ENCODE results near the gene PDIA5.

DNA sequence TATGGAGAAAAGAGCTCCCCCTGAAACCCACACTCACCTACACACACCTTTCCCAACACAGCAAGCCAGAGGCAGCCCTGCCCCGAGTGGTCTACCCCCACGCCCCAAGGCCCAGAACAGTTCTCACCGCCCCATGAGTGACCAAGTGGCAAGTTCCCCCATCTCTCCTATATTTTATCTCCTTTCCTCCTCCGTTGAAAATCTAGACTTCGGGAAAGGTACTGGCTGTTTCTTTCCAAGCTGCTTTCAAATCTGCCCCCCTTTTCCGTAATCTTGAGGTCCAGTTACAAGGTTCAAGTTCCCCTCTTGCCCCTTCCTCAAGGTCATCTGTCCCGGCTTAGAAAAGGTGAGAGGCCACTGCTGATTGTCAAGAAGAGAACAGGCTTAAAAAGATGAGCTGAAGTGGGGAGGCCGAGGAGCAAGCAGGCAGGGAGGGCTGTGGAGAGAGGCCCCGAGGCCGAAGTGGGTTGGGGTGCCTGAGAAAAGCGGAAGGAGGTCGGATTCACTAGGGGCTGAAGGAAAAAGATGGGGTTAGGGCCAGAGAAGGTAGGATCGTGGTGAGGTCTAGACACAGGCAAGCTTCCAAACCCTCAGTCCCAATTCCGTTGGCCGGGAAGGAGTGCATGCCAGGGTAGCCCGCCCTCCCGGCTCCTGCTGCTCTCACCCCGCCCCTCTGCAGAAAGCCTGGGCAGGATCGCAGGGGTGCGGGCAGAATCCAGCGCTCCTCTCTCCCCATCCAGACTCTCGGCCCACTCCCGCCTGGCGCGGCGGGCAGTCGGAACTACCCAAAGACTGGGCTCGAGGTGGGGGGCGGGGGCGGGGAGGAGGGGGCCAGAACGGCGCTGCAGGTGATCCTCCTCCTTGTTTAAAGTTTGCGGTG is 40.9 kb upstream of the PDIA5 start:
- TF ChIP-seq, protein P1, sequence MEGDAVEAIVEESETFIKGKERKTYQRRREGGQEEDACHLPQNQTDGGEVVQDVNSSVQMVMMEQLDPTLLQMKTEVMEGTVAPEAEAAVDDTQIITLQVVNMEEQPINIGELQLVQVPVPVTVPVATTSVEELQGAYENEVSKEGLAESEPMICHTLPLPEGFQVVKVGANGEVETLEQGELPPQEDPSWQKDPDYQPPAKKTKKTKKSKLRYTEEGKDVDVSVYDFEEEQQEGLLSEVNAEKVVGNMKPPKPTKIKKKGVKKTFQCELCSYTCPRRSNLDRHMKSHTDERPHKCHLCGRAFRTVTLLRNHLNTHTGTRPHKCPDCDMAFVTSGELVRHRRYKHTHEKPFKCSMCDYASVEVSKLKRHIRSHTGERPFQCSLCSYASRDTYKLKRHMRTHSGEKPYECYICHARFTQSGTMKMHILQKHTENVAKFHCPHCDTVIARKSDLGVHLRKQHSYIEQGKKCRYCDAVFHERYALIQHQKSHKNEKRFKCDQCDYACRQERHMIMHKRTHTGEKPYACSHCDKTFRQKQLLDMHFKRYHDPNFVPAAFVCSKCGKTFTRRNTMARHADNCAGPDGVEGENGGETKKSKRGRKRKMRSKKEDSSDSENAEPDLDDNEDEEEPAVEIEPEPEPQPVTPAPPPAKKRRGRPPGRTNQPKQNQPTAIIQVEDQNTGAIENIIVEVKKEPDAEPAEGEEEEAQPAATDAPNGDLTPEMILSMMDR (IDR thresholded peaks at IDR 0.05), result no peak
- no peak for TF ChIP-seq POLR2A (IDR thresholded peaks at IDR 0.05)
